NCI-H226 (cell line): ENCODE measurements around the gene GPATCH2L.

ENCODE experiments used
- DNase-seq: peaks from one replicate; pipeline ENCODE4 v3.0.0-alpha.2; 2015

The GPATCH2L gene

DNA sequence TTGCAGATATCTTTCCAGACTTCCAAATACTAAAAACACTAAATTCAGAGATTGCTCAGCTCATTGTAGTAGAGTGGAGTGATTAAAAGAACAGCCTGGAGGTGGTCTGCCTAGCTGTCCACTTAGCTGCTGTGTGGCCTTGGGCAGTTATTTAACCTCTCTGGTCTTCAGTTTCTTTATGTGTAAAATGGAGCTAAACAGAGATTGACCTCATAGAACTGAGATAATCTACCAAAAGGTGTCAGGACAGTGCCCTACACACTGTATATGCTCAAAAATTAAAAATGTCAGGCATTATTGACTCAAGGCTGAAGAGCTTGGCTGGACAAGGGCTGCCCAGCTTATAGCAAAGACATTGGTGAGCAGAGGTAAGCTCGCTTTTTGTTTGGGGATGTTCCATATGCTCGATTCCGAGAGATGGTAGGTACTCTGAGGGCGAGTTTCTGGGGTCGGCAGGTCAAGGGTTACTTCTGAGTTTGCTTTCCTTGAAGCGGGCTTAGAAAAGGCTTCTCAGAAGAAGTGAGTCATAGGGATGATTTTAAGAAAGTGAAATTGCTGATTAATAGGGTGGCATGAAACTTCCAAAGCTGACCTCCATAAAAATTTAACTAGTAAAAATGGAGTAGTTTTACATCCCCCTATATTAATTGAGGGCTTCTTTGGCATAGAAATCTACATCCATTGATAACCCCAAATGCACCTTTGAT is 107.5 kb downstream of the GPATCH2L start:
- no peak for DNase-seq

DNA sequence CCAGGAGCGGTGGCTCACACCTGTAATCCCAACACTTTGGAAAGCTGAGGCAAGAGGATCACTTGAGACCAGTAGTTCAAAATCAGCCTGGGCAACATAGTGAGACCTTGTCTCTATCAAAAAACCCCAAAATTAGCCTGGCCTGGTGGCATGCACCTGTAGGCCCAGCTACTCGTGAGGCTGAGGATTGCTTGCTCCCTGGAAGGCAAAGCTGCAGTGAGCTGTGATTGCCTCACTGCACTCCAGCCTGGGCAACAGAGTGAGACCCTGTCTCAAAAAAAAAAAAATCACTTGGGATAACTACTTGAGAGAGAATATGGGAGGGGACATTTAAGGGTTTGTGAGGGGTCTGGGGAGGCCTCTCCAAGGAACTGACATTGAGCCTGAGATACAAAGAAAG is 109.0 kb downstream of the GPATCH2L start:
- DNase-seq = no peak

DNA sequence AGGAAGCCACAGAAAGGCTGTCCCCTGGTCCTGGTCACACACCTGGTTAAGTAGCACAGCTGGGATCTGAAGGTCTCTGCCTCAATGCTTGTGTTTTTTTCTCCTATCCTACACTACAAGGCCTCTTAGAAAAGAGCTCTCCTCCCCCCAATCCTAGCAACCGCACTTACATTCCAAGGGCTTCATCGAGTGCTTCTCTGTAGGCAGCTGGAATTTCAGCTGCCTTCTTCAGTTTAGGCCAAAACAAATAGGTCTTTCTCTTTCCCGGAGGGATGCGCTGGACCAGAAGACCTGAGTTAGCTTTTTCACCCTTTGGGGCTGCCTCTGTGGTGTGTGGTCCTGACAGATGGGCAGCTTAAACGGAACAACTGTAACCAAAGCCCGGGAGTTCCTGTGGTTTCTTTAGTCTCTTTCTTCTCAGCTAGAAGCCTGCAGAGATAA is 109.7 kb downstream of the GPATCH2L start:
- no peak for DNase-seq

DNA sequence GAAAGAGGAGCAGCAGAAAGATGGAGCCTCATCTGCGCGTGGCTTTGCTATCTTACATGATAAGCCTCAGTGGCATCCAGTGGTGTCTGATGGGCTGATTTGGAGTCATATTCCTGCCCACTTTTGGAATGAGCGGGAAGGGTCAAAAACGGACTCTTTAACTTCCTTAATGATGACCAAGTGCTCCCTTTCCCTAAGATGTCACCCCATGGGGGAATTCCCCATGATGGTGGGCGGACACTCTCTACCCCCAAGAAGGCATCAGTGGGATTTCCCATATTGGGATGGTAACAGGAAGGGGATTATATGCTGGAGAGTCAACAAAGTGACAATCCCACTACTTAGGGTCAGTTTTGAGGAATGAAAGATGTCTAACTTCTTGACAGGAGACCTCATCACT is 110.9 kb downstream of the GPATCH2L start:
- no peak for DNase-seq
